NCI-H748 treated with DMSO at 0.1 percent for 48 hours (cell line): ENCODE results near the gene BSG.

Source experiments
- DNase-seq: peaks from one replicate; lab custom pipeline; 2025; lab: John Stamatoyannopoulos, UW

The BSG gene

GRCh38 chr19:540867-541637, 31.3 kb upstream of the BSG start:
- no peak for DNase-seq

- no peak for DNase-seq
These were observed 30.7 kb upstream of the BSG start for GRCh38 chr19:541699-542098.

- no peak for DNase-seq
These were observed 30.1 kb upstream of the BSG start for GRCh38 chr19:542173-542866.

- no peak for DNase-seq
These were observed 28.3 kb upstream of the BSG start, which contains the start of gene GZMM for GRCh38 chr19:543910-544608. GZMM (plus strand) TSS chr19:544053; CDS start chr19:544072, 19 bp downstream.

GRCh38 chr19:547117-547516, 25.3 kb upstream of the BSG start:
- no peak for DNase-seq

- DNase-seq = no peak
These were observed 24.3 kb upstream of the BSG start for GRCh38 chr19:547836-548720.

- DNase-seq = no peak
These were observed 23.2 kb upstream of the BSG start for GRCh38 chr19:548886-549830.

- DNase-seq = no peak
These were observed 17.6 kb upstream of the BSG start for GRCh38 chr19:554817-555216.

- DNase-seq = no peak
These were observed 17.0 kb upstream of the BSG start for GRCh38 chr19:555474-555808.

- no peak for DNase-seq
These were observed 15.6 kb upstream of the BSG start for GRCh38 chr19:556611-557382.

GRCh38 chr19:558770-559439, 13.5 kb upstream of the BSG start:
- DNase-seq = no peak

- no peak for DNase-seq
These were observed 12.3 kb upstream of the BSG start for GRCh38 chr19:560121-560520.

GRCh38 chr19:566403-566802, 6.0 kb upstream of the BSG start:
- no peak for DNase-seq

GRCh38 chr19:566844-567243, 5.6 kb upstream of the BSG start:
- no peak for DNase-seq

GRCh38 chr19:567296-567900, 5.0 kb upstream of the BSG start:
- no peak for DNase-seq

- no peak for DNase-seq
These were observed 2.1 kb upstream of the BSG start for GRCh38 chr19:570251-570686.

- DNase-seq = peak; percentile 19
These were observed 1.3 kb upstream of the BSG start for GRCh38 chr19:570937-571565.

GRCh38 chr19:571566-571974, 826 bp upstream of the BSG start:
- peak; percentile 47 for DNase-seq
